GM21576 (cell line): ENCODE data around the gene CCDC142.
"Not testable (repeated sequence)": the region's sequence is repeated elsewhere in the genome, so short reads cannot be mapped to it uniquely, and the experiment has no call there.

Experiments used
- ATAC-seq: cut with Tn5 transposase; IDR thresholded peaks from one replicate; pipeline ENCODE4 v1.9.1; 2021; ENCODE audit warnings: mild to moderate bottlenecking, moderate library complexity; ENCODE audit not compliant: unreplicated experiment

CCDC142 gene

DNA sequence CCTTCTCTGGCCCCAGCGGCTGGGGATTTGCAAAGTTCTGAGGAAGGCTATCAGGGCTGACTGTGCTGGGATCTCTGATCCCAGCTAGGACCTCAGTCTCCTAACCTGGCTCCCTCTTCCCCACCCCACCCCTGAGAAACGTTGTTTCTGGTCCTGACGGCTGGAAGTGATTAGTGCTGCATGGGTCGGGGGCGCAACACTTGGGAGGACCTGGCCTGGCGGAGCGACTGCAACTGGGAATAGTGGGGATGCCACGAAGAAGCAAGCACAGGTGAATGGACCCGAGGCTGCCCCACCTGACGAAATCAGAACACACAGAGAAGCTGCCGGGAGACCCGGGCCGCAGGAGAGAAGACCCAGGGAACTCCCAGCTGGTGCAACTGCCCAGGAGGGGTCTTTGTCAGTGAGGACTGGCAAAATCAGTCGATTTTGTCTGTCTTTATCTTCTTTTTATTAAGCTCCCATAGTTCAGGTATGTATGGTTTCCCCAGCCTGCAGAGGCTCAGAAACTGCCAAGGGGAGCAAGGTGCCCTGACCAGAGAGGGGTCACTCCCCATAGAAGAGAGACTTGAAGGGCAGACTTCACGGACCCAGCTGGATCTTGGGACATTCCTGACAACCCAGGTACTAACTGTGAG is 17.3 kb upstream of the CCDC142 start:
- no peak for ATAC-seq

GRCh38 chr2:74499267-74499939 is 16.6 kb upstream of the CCDC142 start, which contains the start of gene LBX2:
Gene LBX2 (minus strand): TSS chr2:74499603. CDS start chr2:74499537, 66 bp downstream.
- ATAC-seq, result no peak

DNA sequence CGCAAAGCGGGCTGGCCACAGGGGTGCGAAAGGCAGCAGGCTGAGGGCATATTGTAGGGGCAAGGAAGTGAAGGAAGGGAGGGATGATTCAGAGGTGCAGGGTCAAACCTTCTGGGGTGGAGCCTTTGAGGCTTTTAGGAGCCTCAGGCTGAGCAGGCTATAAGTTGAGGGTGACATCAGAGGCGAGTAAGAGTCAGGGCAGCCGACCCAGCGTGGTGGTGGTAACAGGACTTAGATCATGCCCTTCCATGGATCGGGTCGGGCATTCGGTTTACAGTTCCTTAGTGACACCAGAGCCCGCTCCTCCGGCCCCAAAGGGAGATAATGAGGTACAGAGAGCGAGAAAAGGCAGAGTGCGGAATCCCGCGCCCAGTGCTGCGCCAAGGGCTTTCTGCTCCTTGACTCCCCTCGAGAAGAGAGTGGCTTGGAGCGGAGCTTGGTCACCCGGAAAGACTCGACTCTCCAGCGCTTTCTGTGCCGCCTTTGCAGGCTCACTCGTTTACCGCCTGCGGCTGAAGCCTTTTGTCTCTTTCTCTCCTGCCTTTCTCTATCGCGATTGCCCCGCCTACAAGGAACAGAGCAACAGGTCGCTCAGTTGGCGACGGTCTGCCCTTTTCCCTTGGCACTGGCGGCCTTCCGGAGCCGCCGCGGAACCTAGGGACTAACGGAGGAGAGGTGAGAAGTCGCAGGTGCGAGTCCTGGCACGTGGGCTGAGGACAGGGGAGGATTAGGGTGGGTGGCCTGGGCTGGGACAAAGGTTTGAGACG is 15.9 kb upstream of the CCDC142 start:
- no peak for ATAC-seq

DNA sequence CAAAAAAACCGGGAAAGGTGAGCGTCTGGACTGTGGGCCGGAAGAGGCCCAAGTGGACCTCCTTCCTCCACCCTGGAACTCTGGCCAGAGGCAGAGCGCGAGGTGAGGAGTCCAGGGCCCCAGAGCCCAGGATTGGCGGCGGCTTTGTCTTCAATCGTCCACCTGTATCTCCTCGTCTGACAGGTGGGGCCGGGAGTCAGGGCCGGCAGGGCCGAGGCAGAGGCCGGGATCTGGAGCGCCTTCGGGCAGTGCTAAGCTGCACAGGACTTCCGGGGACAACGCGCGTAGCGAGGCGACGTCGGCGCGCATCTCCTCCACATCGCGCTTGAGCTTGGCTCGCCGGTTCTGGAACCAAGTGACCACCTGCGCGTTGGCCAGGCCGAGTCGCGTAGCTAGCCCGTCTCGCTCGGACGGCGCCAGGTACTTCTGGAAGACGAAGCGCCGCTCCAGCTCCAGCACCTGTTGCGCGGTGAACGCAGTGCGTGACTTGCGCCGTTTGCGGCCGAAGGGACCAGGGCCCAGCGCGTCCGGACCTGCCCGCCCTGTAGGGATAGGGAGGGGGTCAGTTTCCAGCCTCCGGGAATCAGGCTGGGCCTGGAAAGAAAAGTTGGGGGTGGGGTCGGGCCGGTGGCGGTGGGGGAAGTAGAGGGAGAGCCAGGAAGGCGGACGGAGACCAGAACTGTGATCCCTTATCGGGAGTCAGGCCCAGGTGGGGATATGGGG is 15.1 kb upstream of the CCDC142 start:
- no peak for ATAC-seq

DNA sequence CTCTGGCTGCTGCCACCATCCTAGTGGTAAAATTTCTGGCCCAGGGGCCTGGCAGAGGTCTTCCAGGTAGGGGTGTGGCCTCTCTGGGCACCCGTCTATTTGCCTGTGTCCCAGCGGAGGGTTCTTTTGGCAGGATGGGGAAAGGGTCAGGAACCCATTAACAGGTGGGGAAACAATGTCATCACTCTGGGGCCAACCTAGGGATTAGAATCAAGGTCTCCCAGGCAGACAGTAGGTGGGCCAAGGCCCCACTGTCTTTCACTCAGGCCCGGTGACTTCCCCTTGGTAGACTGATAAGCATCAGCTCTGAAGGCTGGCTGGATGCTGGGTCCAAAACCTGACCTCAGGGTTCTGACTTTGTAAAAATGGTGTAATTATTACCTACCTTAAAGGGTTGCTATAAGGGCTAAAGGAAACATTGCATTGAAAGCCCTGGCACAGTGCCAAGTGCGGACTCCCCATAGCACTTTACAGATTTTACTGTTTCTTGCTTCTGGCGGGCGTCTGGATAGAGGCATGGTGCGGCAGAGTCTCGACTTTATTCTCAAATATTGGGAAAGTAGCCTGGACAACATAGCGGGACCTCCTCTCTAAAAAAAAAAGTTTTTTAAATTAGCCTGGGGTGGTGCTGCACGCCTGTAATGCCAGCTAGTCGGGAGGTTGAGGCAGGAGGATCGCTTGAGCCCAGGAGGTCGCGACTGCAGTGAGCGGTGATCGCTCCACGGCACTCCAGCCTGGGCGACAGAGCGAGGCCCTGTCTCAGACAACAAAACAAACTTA is 14.4 kb upstream of the CCDC142 start:
- no peak for ATAC-seq

- no peak for ATAC-seq
These were observed 12.6 kb upstream of the CCDC142 start for GRCh38 chr2:74495440-74495839.

DNA sequence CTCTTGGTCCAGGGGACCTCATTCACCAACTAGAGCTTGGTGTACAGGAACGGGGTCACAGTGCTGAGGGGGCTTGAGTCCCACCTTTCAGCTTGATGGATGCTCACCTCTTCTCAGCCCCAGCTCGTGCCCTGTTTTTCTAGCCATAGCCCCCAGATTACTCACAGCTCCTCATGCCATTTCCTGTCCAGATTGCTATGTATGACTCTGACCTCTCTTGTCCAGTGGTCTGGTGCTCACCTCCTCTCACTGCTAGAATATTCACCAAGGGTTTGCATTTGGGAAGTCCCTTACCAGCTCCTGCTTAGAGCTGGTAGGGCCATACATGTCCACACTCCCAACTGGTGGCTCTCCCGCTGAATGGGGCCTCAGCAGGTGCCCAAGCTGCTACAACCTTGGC is 10.7 kb upstream of the CCDC142 start:
- no peak for ATAC-seq

DNA sequence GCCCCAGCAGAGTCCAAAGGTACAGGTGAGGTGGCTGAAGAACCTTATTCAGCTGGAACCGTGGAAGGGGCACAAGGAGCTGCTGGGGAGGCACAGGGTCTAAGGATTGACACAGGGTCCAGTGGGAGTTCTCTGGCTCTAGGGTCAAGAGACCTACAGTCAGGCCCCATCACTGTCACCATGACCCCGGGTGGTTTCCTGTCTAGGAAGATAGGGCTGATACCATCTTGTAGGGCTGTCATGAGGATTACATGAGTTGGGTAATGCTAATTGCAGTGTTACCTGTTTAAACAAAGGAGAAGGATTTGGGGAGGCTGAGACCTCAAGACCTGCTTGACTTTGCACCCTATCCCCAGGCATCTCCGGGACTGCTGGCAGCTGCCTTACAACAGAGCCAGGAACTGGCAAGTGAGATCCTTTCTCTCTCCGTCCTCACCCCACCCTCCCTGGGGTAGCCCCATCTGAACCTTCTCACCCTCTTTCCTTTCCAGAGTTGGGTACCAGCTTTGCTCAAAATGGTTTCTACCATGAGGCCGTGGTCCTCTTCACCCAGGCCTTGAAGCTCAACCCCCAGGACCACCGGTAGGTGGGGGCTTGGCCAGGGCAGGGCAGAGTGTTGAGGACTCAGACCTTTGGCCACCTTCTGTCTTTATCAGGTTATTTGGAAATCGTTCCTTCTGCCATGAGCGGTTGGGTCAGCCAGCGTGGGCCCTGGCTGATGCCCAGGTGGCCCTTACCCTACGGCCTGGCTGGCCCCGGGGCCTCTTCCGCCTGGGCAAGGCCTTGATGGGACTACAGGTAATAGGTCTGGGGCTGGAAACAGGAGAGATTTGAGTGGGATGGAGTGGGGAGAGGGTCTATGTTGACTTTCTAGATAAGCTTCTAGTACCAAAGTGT is 9.1 kb upstream of the CCDC142 start:
- no peak for ATAC-seq

GRCh38 chr2:74489906-74490305 is 7.1 kb upstream of the CCDC142 start:
- ATAC-seq, result no peak

DNA sequence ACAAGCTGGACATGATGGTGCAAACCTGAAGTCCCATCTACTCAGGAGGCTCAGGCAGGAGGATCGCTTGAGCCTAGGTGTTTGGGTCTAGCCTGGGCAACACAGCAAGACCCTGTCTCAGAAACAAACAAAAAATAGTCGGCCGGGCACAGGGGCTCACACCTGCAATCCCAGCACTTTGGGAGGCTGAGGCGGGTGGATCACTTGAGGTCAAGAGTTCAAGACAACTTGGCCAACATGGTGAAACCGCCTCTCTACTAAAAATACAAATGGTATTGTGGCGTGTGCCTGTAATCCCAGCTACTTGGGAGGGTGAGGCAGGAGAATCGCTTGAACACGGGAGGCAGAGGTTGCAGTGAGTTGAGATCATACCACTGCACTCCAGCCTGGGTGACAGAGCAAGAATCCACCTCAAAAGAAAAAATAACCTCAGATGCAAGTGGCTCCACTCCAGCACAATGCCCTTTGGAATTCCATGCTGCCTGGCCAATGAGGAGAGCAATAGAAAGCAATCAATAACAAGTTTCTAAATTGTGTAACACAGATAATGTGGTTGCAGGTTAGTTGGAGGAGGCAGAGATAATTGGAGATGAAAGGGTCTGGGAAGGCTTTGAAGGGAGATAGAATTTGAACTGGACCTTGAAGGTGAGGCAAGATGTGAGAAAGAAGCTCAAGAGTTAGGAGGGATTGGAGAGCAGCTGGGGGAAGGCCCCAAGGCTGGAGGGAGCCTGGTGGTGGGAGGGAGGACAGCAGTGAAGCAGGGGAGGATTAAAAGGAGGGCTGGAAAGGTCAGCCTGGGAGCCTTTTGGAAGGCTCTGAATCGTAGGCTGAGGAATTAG is 6.1 kb upstream of the CCDC142 start:
- ATAC-seq, result no peak

GRCh38 chr2:74486141-74486540 is 3.3 kb upstream of the CCDC142 start:
- ATAC-seq, result no peak

- not testable (repeated sequence) for ATAC-seq
These were observed 922 bp upstream of the CCDC142 start for GRCh38 chr2:74483675-74484164.

DNA sequence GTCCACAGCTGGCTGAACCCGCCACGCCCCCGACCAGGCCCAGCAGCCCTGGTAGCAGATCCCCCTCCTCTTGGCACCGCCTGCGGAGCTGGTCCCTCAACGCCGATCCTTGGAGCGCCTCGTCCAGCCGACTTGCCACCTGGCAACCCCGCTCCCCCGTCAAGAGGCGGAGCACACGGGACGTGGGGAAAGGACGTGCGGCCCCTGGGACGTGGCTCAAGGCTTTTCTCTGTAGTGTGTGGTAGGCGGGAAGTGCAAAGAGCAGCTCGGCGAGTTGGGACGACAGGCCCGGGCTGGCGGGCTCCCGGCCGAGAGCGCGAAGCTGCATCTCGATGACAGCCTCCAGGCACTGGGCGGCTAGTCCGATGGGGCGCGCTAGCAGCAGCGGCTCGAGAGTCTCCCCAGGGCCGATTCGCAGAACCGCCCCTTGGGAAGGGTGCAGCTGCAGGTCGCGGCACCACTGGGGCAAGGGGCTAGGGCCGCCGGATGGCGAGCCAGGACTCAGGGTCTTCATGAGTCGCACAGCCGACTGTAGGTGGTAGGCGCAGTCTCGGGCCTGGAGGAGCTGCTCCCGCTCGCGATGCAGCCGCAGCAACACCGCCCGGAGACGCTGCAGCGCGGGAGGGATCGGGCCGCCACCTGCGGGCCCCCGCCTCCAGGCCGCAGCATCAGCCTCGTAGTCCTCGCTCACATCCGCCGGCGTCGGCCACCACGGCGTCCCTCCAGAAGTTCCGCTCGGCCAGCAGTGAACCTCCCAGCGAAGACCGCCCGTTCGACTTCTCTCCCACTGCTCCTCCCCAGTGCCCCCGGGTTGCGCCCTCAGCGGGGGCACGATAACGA is 617 bp downstream of the CCDC142 start:
- ATAC-seq, result peak; percentile 30

- ATAC-seq, result no peak
These were observed 1.4 kb downstream of the CCDC142 start for GRCh38 chr2:74481431-74481830.

DNA sequence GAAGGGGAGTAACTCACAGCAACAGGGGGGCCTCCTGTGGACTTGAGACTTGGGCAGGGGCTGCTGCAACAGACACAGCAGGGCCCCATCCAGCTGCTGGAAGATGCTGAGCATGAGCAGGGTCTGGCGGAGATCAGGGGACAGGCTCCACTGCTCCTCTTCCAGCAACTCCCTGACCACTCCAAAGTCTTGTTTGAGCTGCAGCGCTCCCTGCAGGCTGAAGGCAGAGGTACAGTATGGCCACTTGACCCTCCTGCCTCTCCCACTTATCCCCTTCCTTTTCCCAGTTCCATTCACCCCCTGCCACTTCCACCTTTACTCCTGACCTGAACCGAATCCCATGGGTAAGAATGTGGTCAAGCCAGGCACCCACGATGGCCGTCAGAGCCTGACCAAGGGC is 7.9 kb downstream of the CCDC142 start:
- ATAC-seq, result no peak

- no peak for ATAC-seq
These were observed 8.3 kb downstream of the CCDC142 start for GRCh38 chr2:74474481-74474880.

GRCh38 chr2:74472945-74473258 is 9.9 kb downstream of the CCDC142 start:
- no peak for ATAC-seq
